ENCODE results near the gene DMD.

Gene DMD

GRCh38 chrX:31320740-31321139 lies 1890.6 kb downstream of the DMD start:
- no peak for DNase-seq

- no peak for DNase-seq
Observed at GRCh38 chrX:31319586-31319985, 1891.8 kb downstream of the DMD start.

GRCh38 chrX:31318866-31319265 lies 1892.5 kb downstream of the DMD start:
- no peak for DNase-seq

GRCh38 chrX:31316340-31316991 lies 1894.9 kb downstream of the DMD start:
- no peak for DNase-seq

DNA sequence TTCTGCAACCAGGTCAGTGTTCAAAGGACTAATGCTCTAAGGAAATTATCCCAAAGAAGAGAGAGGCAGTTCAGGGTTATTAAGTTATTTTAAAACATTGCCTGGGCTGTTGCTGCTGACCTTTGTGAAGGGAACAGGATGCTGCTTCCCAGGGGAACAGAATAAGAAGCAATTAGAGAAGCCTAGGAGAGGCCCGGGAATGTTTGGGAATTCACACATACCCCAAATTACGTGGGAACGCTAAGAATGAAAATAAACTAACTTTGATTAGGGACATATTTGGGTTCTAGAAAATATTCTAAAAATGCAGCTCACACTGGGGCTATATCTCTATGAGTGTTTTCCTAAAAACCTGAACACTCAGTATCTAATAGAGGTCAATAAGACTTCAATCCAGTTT lies 1896.4 kb downstream of the DMD start:
- no peak for DNase-seq

DNA sequence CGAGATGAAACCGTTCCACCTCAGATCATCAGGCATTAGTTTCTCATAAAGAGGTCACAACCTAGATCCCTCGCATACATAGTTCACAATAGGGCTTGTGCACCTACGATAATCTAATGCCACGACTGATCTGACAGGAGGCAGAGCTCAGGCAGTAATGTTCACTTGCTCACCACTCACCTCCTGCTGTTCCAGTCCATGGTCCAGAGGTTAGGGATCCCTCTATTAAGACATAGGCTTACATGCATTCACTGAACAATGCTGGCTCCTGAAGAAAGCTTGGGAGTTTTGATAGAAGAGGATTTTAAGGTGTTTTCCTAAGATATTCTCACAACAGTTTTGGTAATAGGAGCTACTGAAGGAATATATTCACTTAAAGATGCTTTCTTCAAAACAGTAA lies 1903.4 kb downstream of the DMD start:
- no peak for DNase-seq

DNA sequence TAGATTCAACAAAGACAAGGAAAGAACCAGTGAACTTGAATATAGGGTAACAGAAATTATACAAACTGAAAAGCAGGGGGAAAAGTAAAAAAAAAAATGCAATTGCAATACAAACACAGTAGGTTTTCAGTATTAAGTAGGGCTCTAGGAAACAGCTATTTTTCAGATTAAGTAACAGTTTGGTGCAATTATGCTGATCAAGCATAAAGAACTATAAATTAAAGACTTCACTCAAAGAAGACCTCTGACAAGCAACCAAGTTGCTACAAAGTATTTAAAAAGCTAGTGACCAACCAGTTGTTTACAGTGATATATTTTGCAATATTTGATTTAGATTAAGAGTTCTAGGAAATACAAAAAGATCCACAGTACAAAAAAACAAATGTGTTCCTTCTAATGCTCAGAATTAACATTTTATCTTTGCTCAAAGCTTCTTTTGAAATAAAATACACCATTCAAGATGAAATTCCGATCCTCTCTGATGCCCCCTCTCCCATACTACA lies 1908.7 kb downstream of the DMD start:
- DNase-seq: no peak

GRCh38 chrX:31301941-31302340 lies 1909.4 kb downstream of the DMD start:
- DNase-seq: no peak

- DNase-seq: no peak
Observed at GRCh38 chrX:31301203-31301602, 1910.1 kb downstream of the DMD start.

DNA sequence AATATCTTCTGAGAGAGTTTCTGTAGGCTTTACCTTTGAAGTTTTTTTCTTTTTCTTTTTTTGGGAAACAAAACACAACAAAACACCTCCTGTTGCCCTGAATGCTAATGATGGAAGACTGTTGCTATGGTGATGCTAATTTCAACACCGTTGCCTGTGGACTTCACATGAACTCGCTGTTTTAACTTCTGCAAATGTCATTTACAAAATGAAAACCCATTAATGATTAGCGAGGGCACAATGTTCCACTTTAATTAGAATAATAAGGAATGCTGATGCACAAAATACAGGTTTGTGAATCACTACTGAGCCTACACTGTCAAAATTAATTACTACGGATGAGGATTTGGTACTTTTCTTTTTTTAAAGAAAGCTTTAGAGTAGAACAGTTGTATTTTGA lies 1912.4 kb downstream of the DMD start:
- DNase-seq: no peak

GRCh38 chrX:31297881-31298280 lies 1913.5 kb downstream of the DMD start:
- no peak for DNase-seq

DNA sequence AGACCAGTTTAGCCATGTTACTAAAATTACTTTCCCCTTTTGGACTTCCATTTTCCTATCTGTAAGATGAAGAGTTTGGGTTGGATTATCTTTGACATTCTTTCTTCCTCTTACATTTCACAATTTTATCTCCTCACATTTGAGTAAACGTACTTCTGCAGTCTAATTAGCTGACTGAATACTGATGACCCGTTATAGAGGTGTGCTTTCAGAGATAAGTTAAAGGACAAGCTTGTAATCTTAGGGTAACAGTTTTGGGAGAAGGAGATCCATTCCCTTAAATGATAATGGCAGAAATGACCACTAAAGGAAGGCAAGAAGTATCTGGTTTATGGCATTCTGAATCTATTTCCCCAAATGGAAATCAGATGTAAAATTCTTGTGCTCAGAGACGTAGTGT lies 1916.9 kb downstream of the DMD start:
- no peak for DNase-seq

- DNase-seq: no peak
Observed at GRCh38 chrX:31293409-31293808, 1917.9 kb downstream of the DMD start.

GRCh38 chrX:31291131-31291530 lies 1920.2 kb downstream of the DMD start:
- DNase-seq: no peak

DNA sequence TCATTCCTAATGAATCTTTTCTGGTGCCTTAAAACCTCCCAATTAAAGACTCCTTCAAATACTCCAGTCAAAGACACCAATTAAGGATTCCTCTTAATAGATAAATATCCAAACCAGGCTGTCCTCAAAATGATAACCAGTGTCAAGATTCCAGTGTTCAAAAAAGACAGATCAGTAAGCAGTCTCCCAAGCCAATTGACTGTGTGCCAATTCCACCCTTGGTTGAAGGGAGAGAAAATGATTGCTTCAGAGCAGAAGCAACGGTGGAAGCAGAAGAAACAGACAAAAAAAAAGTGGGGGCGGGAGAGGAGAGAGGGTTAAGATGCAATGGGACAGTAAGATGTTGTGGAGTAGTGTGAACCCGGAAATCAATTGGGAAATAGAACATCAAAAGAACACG lies 1923.5 kb downstream of the DMD start:
- no peak for DNase-seq

DNA sequence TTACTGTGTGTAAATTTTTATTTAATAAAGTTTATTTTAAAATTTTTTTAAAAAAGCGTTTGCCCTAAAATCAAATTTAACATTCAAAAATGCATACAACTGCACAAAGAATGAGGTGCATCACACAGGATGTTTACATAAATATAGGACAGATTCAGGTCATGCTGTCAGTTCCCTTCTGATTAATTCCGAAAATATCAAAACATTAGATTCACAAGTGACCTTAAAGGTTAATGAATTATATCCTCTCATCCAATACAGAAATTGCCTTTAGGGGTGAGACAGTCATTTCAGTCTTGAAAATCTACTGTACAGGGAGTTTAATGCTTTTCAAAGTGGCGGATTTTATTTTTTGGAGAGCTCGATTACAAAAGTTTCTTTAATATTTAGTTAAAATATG lies 1930.8 kb downstream of the DMD start:
- DNase-seq: no peak

GRCh38 chrX:31279359-31279758 lies 1932.0 kb downstream of the DMD start:
- DNase-seq: peak; percentile 53

- no peak for DNase-seq
Observed at GRCh38 chrX:31272472-31272775, 1938.9 kb downstream of the DMD start.

DNA sequence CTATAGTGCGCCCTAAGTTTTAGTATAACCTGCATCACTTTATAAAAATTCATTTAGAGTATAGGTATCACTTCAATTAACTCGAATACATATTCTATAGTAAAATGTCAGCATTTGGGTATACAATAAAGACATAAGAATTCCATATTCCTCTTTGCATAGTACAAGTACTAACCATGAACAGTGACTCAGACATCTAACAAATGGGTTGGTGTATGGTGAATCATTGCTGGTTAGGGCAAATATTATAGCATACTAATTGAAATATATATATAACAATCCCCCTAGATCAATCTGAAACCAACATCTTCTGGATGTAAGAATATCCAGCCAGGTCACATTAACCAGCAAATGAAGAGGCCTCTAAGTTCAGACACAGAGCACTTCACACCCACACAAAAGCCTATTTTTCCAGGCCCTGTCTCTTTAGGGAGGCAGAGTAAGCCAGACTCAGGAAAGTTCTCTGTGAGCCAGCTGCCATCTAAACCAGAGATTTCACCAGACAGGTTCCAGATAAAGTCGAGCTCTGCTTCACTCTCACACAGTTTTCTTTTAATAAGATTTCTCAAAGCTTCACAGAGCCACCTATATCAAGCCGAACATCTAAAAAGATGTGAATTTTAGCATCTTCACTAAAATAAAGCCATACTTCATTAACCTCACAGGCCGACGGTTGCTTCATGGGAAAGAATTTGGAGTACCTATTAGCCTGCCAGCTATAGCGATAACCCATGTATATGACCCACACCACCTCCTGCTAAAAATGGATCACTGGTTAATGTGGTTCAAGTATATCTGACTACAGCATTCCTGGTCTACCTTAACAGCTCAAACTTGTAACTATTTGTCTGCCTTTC lies 1939.5 kb downstream of the DMD start:
- DNase-seq: no peak

DNA sequence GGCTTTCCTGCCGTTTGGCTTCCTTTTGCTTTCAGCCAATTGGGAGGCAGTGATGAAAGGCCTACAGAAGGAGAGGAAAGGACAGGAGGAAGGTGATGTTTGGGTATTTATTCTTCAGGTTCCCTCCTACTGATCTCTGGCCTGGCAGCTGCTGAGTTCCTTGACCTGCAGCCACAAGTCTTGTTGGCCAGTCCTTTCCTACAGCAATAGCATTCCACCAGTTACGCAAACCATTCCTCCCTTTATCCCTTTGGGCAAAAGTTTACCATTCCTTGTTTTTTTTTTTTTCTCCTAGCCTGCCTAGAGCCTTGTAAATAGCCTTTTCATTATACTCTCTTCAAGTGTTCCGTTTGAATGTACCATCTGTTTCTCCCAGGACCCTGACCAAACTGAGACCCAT lies 1941.4 kb downstream of the DMD start:
- DNase-seq: no peak

DNA sequence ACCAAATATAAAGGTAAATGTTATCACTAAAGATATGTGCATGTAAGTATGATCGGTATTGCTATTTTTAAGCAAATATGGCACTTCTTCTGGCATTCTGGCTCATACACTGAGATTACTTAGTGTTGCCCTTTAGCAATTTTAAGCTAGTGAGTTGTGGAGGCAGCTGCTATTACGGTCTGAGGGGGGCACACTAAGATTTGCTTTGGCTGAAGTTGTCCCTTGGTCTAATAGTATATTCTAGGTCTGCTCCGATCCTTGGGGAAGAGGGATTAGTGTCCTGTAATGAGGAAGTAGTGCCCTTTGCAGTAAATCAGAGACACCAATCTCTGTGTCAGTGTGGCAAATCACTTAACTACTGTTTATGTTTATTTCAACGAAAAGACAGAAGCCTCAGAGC lies 1943.0 kb downstream of the DMD start:
- DNase-seq: no peak

DNA sequence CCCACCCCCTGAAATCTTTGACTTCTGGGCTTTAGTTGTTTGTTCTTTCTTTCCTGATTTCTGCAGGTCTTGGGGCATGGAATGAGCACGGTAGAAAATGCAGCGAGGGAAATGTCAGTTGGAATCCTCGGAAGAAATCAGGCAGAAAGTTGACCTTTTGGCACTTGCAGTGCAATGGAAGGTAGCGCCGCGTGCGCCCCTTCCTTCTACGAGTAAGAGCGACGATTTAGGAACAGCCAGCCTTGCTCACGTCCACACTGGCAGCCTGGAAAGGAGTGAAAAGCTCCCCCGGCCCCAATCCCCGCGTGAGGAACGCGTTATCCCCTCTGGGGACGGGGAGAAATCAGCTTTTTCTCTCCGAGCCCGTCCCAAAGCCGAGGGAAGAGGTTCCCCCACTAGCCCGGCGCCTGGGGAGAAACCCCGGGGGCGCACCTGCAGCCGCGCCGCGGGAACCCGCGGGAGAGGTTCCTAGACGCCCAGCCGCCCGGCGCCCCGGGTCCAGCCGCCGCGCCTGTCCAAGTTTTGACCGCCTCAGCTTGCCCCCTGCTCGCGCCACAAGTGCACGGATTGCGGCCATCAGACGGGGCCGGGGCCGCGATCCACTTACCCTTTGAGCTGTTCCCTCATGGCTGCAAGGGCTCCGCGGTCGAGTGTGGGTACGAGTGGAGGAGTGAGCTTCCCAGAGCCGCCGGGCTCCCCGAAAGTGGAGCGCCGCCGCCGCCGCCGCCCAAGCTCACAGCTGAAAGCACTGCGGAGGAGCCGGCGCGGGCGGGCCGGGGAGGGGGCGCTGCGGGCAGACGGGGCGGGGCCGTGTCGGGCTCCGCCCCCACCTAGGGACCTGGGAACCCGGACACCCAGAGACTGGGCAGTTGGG lies 1944.9 kb downstream of the DMD start:
- DNase-seq: peak; percentile 57

DNA sequence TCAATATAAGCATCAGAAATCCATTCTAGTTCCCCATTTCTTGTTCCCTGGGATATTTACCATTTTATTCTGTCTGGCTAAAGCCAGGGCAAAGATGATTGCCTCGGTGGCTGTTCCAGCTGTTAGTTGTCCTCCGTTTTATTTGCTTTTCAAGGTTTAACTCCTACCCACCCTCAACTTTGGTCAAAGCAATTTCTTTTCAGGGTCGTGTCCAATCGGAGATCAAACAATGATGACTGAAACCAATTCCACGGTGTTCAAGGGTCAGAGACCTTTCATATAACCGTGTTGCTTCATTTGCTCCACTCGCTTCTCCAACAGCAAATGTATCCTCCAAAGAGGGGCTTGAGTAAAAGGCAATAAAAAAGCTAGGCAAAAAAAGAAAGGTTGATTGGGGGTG lies 1946.0 kb downstream of the DMD start:
- DNase-seq: no peak

DNA sequence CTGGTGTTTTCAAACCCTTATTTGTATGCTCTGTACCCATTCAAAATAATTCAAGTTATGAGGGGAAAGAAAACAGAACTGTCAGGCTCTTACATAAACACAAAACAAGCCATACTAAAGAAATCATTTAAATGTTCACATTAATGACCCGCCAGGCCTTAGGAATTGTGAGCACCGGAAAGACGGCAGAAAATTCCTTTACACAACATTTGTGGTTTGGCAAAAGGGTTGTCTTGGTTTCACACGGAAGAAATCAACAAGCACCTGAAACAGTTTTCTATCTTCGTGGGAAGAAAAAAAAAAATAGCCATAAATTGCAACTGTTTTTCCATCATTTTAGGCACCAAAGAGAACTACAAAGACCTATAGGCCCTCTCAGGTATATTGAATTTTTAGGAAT lies 1951.0 kb downstream of the DMD start:
- no peak for DNase-seq
